Fibroblast of lung (primary cell): ENCODE data around the gene AGT. TPM values are rescaled to one million over a fixed set of nuclear protein-coding genes. Genes with fewer than 3 reads are reported as not detected.

Experiments used
- DNase-seq, 2 donors: peaks; one replicate each; pipeline versions ENCODE4 v3.0.0 to v3.0.0-alpha.2; 2010; ENCODE audit warnings: low read depth in 2 of 2
- H2AFZ ChIP-seq: 2 replicates; pipeline ENCODE4 v1.5.1; 2012; ENCODE audit warnings: low read length, control low read depth, inconsistent platforms
- H3K27ac ChIP-seq: 2 replicates; pipeline ENCODE4 v1.5.1; 2011; ENCODE audit warnings: low read length, control low read depth; ENCODE audit not compliant: insufficient read depth
- H3K27me3 ChIP-seq: 2 replicates; pipeline ENCODE4 v1.5.1; 2011; ENCODE audit warnings: mild to moderate bottlenecking, low read length; ENCODE audit not compliant: control insufficient read depth, insufficient read depth
- H3K36me3 ChIP-seq: 2 replicates; pipeline ENCODE4 v1.5.1; 2011; ENCODE audit warnings: low read length; ENCODE audit not compliant: control insufficient read depth, insufficient read depth
- H3K4me1 ChIP-seq: 2 replicates; pipeline ENCODE4 v1.5.1; 2011; ENCODE audit warnings: low read length; ENCODE audit not compliant: control insufficient read depth, insufficient read depth; ENCODE audit errors: extremely low read depth
- H3K4me2 ChIP-seq: 2 replicates; pipeline ENCODE4 v1.5.1; 2011; ENCODE audit warnings: low read length, control low read depth; ENCODE audit not compliant: insufficient read depth; ENCODE audit errors: extremely low read depth
- H3K4me3 ChIP-seq, 4 experiments: fragments of 200-600 bp in 1 of 4; sonication (generic) in 1 of 4; replicated peaks in 1 of 4; 2 replicates each; pipeline ENCODE4 v1.5.1; 2011 to 2016; ENCODE audit warnings: low read length in 4 of 4, low read depth in 3 of 4, mild to moderate bottlenecking in 3 of 4, control low read depth in 2 of 4, inconsistent platforms in 1 of 4, mixed read lengths in 1 of 4; ENCODE audit not compliant: insufficient read depth in 1 of 4; ENCODE audit errors: control extremely low read depth in 1 of 4
- H3K79me2 ChIP-seq: 2 replicates; pipeline ENCODE4 v1.5.1; 2012; ENCODE audit warnings: mild to moderate bottlenecking, low read length, inconsistent platforms; ENCODE audit not compliant: control insufficient read depth, insufficient read depth
- H3K9ac ChIP-seq: 2 replicates; pipeline ENCODE4 v1.5.1; 2011; ENCODE audit warnings: mild to moderate bottlenecking, low read length, control low read depth; ENCODE audit not compliant: insufficient read depth
- H3K9me3 ChIP-seq: 2 replicates; pipeline ENCODE4 v1.5.1; 2012; ENCODE audit warnings: low read depth, low read length; ENCODE audit not compliant: control insufficient read depth, insufficient read depth
- H4K20me1 ChIP-seq: 2 replicates; pipeline ENCODE4 v1.5.1; 2011; ENCODE audit warnings: low read length; ENCODE audit not compliant: control insufficient read depth, insufficient read depth; ENCODE audit errors: extremely low read depth
- EZH2 ChIP-seq: IDR thresholded peaks from 2 replicates; pipeline ENCODE4 v1.5.1; 2012; ENCODE audit warnings: low read length, control low read depth, mild to moderate bottlenecking; ENCODE audit errors: missing control alignments
- polyA minus RNA-seq: library from RNA; depleted of rRNA, polyadenylated mRNA; stranded (reverse); fragments of >200 nt; gene quantifications from 2 replicates; pipeline ENCODE4 v1.2.3, GENCODE V29; 2011; ENCODE audit warnings: low replicate concordance
- polyA plus RNA-seq, 2 donors: library from polyadenylated mRNA; depleted of rRNA in 1 of 2; stranded (reverse) in 1 of 2; unstranded in 1 of 2; fragments of >200 nt; gene quantifications; 2 replicates each; pipeline ENCODE4 v1.2.1, GENCODE V29; 2011 to 2012; ENCODE audit warnings: missing spikeins in 1 of 2
- total RNA-seq: library from RNA; depleted of rRNA; stranded (reverse); fragments of >200 nt; gene quantifications from 2 replicates; pipeline ENCODE4 v1.2.1, GENCODE V29; 2014
- TF ChIP-seq, protein P1 (sequence below), 2 donors: IDR thresholded peaks in 1 of 2; conservative IDR thresholded peaks in 1 of 2; 1 replicate in 1 of 2; 2 replicates in 1 of 2; pipeline ENCODE4 v1.5.1; 2011 to 2012; ENCODE audit warnings: low read length in 2 of 2, control low read depth in 1 of 2, inconsistent platforms in 1 of 2, low read depth in 1 of 2, mild to moderate bottlenecking in 1 of 2

The AGT gene
- total RNA-seq = 10.6 and 14.1 TPM in 2 replicates
- polyA plus RNA-seq = 0.38 and 3.7 TPM in 2 replicates
- 0.22 and 2.7 TPM in 2 replicates for polyA plus RNA-seq (2012)
- 0.41 and 2.8 TPM in 2 replicates for polyA minus RNA-seq

DNA sequence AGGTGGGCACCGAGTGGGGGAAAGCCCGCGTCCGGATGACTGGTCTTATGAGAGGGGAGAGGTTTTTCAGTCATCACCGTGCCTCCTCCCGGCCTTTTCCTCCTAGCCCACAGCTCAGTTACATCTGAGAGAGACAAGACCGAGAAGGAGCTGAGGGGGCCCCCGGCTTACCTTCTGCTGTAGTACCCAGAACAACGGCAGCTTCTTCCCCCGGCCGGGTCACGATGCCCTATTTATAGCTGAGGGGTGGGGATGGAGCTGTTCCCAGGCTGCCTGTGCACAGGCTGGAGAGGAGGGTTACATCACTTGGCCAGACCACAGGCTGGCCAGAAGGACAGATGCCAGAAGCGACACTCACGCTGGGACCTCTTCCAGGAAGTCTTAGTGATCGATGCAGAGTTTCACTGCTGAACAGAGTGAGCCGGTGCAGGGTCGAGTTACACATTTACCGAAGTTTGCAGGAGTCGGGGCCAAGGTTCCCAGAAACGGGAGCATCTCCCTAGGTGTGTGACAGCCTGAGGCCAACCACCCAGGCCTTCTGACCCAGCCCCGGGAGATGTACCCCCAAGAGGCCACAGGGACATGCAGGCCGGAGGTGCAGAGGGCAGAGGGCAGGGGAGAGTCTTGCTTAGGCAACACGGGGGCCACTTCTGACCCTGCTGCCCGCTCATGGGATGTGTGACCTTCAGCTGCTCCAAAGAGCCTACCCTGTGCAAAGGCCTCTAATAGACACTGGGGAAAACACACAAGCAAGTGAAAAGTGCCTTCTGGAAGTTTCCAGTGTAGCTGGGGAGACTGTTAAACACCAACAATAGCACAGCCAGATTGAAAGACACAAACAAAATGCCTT, at the start of gene AGT:
Gene AGT (minus strand): TSS at position 208 of the 850 bp plus-strand sequence. CDS start 3,299 bp downstream, outside the sequence.
- Histone ChIP-seq H3K9me3 (no peaks in the 10 kb centered on the region), H3K9ac (no peak within 1 kb of the TSS), H3K27ac (no peak within 1 kb of the TSS), H3K4me2 (peak within 1 kb of the TSS; percentile 66), H3K36me3 (no peaks in the 10 kb centered on the region), H4K20me1 (no peaks in the 10 kb centered on the region), H3K27me3 (no peaks in the 10 kb centered on the region), H2AFZ (no peak within 1 kb of the TSS), H3K4me1 (peaks cover 7% of the 10 kb centered on the region), H3K4me3 (peak within 1 kb of the TSS in 1 of 4 experiments; percentile 37), H3K79me2 (no peaks in the 10 kb centered on the region)
- TF ChIP-seq, protein P1, sequence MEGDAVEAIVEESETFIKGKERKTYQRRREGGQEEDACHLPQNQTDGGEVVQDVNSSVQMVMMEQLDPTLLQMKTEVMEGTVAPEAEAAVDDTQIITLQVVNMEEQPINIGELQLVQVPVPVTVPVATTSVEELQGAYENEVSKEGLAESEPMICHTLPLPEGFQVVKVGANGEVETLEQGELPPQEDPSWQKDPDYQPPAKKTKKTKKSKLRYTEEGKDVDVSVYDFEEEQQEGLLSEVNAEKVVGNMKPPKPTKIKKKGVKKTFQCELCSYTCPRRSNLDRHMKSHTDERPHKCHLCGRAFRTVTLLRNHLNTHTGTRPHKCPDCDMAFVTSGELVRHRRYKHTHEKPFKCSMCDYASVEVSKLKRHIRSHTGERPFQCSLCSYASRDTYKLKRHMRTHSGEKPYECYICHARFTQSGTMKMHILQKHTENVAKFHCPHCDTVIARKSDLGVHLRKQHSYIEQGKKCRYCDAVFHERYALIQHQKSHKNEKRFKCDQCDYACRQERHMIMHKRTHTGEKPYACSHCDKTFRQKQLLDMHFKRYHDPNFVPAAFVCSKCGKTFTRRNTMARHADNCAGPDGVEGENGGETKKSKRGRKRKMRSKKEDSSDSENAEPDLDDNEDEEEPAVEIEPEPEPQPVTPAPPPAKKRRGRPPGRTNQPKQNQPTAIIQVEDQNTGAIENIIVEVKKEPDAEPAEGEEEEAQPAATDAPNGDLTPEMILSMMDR (conservative IDR thresholded peaks at IDR 0.05 in 1 of 2, IDR thresholded peaks at IDR 0.05 in 1 of 2; ENCODE audit: low read depth in 1 of 2, low read length in 2 of 2) = no peak
- TF ChIP-seq EZH2 = no peak
- peak; percentile 90 to 94 for DNase-seq

DNA sequence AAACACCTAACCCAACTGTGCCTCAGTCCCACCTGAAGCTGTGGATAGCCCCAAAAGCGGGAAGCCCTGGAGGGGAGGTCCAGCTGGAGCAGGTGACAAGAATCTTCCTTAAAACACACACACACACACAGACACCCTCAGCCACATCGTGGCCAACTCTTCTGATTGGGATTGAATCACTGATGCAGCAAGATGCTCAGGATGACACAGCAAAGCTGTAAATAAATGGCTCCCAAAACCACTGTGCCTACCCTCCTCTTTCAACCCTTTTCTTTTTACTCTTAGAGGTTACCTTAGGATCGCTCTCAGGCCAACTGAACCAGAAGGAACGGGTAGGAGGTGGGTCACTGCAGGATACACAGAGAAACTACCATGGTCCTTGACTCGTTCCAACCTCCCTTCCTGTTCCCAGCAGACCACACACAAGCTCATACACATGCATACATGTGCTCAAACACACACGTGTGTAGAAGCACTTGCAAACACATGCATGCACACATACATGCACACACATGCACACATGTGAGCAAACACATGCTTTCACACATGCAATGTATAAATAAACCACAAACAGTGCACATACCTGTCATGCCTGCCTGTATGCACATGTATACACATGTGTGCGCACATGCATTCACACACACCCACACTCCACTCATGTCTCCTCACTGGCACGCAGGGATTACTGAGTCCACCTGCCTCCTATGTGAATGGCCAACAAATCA, 47.7 kb upstream of the AGT start:
- Histone ChIP-seq H3K27ac (no peak overlapping the region), H3K9ac (no peak overlapping the region), H3K27me3 (peaks cover 3% of the 10 kb centered on the region), H3K4me3 (no peak overlapping the region), H3K4me1 (no peaks in the 10 kb centered on the region), H3K9me3 (no peaks in the 10 kb centered on the region), H3K79me2 (no peaks in the 10 kb centered on the region), H2AFZ (no peak overlapping the region), H4K20me1 (no peaks in the 10 kb centered on the region), H3K4me2 (no peak overlapping the region), H3K36me3 (no peaks in the 10 kb centered on the region)
- TF ChIP-seq, protein P1 (conservative IDR thresholded peaks at IDR 0.05 in 1 of 2, IDR thresholded peaks at IDR 0.05 in 1 of 2; ENCODE audit: low read depth in 1 of 2, low read length in 2 of 2) = no peak
- no peak for TF ChIP-seq EZH2
- DNase-seq = no peak

DNA sequence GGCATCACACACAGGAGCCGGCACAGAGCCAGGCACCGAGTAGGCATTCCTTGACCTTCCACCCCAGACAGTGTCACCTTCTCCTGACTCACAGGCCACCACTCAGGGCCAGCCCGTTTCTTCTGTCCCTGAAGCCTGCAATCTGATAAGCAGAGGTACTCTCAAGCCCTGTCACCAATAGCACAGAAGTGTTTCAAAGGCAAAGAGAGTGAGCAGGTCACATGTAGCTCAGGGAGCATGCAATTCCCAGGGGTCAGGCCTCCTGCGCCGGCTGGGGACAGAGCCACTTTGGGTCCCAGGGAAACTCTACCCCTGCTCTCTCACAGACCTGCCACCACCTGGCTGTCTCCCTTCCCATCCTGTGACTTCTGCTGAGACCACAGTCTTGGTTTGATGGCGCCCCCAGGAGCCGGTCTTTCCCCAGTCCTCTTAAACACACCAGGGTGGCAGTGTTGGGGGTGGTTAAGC, 46.5 kb upstream of the AGT start:
- no peak overlapping the region for H3K27ac ChIP-seq
- no peak overlapping the region for H2AFZ ChIP-seq
- H3K4me2 ChIP-seq = no peak overlapping the region
- no peaks in the 10 kb centered on the region for H3K4me1 ChIP-seq
- H3K27me3 ChIP-seq = peaks cover 3% of the 10 kb centered on the region
- H3K9ac ChIP-seq = no peak overlapping the region
- DNase-seq = no peak
- H3K36me3 ChIP-seq = no peaks in the 10 kb centered on the region
- H3K4me3 ChIP-seq = no peak overlapping the region
- H4K20me1 ChIP-seq = no peaks in the 10 kb centered on the region
- no peaks in the 10 kb centered on the region for H3K9me3 ChIP-seq
- no peaks in the 10 kb centered on the region for H3K79me2 ChIP-seq
- no peak for TF ChIP-seq EZH2
- TF ChIP-seq, protein P1 (conservative IDR thresholded peaks at IDR 0.05 in 1 of 2, IDR thresholded peaks at IDR 0.05 in 1 of 2; ENCODE audit: low read depth in 1 of 2, low read length in 2 of 2) = no peak
